Endothelial cell (in vitro differentiated cells): Measurements from ENCODE around the gene AHI1. TPM values are rescaled to one million over a fixed set of nuclear protein-coding genes. Genes with fewer than 3 reads are reported as not detected.

Source experiments
- DNase-seq: peaks from one replicate; pipeline ENCODE4 v3.0.0; 2021; ENCODE audit warnings: low spot score
- H3K27ac Mint-ChIP-seq: one replicate; pipeline ENCODE4 v1.8.0; 2021; ENCODE audit warnings: mixed read lengths, inconsistent platforms; ENCODE audit not compliant: unreplicated experiment
- H3K27me3 Mint-ChIP-seq: one replicate; pipeline ENCODE4 v1.8.0; 2021; ENCODE audit warnings: mild to moderate bottlenecking, moderate library complexity, mixed read lengths, inconsistent platforms; ENCODE audit not compliant: unreplicated experiment
- H3K36me3 Mint-ChIP-seq: one replicate; pipeline ENCODE4 v1.8.0; 2021; ENCODE audit warnings: mild to moderate bottlenecking, low read depth, mixed read lengths, inconsistent platforms; ENCODE audit not compliant: unreplicated experiment
- H3K4me1 Mint-ChIP-seq: one replicate; pipeline ENCODE4 v1.8.0; 2021; ENCODE audit warnings: mild to moderate bottlenecking, mixed read lengths, inconsistent platforms; ENCODE audit not compliant: unreplicated experiment
- H3K4me3 Mint-ChIP-seq: one replicate; pipeline ENCODE4 v1.8.0; 2021; ENCODE audit warnings: mild to moderate bottlenecking, mixed read lengths, inconsistent platforms; ENCODE audit not compliant: unreplicated experiment
- H3K9me3 Mint-ChIP-seq: one replicate; pipeline ENCODE4 v1.8.0; 2021; ENCODE audit warnings: mixed read lengths, inconsistent platforms; ENCODE audit not compliant: unreplicated experiment
- total RNA-seq: library from RNA; stranded (reverse); fragmentation: NEBNext Ultra II Directional; extraction: Animal tissue kit (Norgen Biotek cat#: 25700); gene quantifications from one replicate; pipeline ENCODE4 v1.2.1, GENCODE V29; 2021; ENCODE audit not compliant: unreplicated experiment
- TF ChIP-seq, protein P1 (sequence below): fragments of 200-600 bp; sonication (generic); IDR thresholded peaks from one replicate; pipeline ENCODE4 v1.5.0; 2021; ENCODE audit warnings: antibody characterized with exemption; ENCODE audit not compliant: unreplicated experiment

AHI1 gene
- total RNA-seq, 1 donor from 2014 or later = 12.6 TPM

DNA sequence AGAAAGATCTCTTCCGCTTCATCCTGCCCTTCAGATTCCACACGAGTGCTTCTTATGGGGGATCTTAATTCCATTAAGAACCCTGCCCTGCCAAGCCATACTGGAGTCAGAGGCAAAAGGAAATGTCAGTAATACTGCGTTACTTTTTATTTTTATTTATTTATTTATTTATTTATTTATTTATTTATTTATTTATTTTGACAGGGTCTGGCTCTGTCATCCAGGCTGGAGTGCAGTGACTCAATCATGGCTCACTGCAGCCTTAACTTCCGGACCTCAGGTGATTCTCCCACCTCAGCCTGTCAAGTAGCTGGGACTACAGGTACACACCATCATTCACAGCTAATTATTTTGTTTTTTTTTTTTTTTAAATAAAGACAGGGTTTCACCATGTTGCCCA, 236.9 kb downstream of the AHI1 start:
- Mint-ChIP-seq H3K4me3 (no peak overlapping the region), H3K4me1 (peaks cover 44% of the 10 kb centered on the region), H3K27me3 (peaks cover 9% of the 10 kb centered on the region), H3K27ac (no peak overlapping the region), H3K36me3 (peaks cover 20% of the 10 kb centered on the region), H3K9me3 (no peaks in the 10 kb centered on the region)
- no peak for DNase-seq
- TF ChIP-seq, protein P1, sequence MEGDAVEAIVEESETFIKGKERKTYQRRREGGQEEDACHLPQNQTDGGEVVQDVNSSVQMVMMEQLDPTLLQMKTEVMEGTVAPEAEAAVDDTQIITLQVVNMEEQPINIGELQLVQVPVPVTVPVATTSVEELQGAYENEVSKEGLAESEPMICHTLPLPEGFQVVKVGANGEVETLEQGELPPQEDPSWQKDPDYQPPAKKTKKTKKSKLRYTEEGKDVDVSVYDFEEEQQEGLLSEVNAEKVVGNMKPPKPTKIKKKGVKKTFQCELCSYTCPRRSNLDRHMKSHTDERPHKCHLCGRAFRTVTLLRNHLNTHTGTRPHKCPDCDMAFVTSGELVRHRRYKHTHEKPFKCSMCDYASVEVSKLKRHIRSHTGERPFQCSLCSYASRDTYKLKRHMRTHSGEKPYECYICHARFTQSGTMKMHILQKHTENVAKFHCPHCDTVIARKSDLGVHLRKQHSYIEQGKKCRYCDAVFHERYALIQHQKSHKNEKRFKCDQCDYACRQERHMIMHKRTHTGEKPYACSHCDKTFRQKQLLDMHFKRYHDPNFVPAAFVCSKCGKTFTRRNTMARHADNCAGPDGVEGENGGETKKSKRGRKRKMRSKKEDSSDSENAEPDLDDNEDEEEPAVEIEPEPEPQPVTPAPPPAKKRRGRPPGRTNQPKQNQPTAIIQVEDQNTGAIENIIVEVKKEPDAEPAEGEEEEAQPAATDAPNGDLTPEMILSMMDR = no peak

DNA sequence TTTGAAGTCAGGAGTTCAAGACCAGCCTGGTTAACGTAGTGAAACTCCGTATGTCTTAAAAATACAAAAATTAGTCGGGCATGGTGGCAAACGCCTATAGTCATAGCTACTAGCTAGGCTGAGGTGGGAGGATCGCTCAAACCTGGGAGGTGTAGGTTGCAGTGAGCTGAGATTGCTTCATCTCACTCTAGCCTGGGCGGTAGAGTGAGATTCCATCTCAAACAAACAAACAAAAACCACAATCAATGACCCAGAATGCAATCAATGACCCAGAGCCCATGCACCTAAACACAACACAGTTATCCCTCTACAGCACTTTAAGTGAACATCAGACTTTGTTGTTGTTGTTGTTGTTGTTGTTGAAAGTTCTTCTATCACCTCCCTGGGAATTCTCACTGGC, 238.6 kb downstream of the AHI1 start:
- no peak for DNase-seq
- peaks cover 9% of the 10 kb centered on the region for H3K27me3 Mint-ChIP-seq
- H3K9me3 Mint-ChIP-seq = no peaks in the 10 kb centered on the region
- peaks cover 46% of the 10 kb centered on the region for H3K4me1 Mint-ChIP-seq
- peaks cover 28% of the 10 kb centered on the region for H3K36me3 Mint-ChIP-seq
- no peak overlapping the region for H3K4me3 Mint-ChIP-seq
- H3K27ac Mint-ChIP-seq = peak overlapping the region; percentile 26
- TF ChIP-seq, protein P1 = no peak

DNA sequence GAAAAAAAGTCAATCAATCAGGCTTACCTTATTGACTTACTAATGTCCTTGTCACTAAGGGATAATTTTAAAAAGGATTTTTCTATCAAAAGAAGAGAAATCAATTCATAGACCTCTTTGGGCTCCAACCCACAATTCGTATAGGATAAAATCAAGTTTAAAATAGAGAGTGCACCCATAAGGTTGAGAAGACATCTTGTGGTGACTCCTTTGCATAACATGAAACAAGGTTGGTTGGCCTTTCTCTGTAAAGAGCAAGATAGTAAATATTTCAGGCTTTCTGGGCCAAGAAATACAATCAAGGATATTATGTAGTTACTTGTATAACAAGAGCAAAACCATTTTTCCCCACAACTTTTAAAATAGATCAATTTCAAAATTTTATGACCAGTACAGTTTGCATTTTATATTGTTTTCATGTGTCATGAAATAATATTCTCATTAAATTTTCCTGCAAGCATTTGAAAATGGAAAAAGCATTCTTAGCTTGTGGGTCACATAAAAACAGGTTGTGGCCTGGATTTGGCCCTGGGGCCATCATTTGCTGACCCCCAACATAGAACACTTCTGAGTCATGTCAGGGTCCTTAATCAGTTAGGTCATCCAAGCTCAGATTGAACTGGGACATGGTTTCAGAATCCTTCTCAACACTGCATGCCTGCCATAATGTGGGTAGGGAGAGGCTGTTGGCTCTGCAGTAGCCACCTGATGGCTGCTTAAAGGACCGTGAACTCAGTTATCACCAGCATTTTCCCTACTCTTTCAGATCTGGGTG, 239.7 kb downstream of the AHI1 start:
- DNase-seq = no peak
- Mint-ChIP-seq H3K27me3 (peaks cover 9% of the 10 kb centered on the region), H3K9me3 (no peaks in the 10 kb centered on the region), H3K4me1 (peaks cover 46% of the 10 kb centered on the region), H3K27ac (no peak overlapping the region), H3K36me3 (peaks cover 33% of the 10 kb centered on the region), H3K4me3 (no peak overlapping the region)
- TF ChIP-seq, protein P1 = no peak

DNA sequence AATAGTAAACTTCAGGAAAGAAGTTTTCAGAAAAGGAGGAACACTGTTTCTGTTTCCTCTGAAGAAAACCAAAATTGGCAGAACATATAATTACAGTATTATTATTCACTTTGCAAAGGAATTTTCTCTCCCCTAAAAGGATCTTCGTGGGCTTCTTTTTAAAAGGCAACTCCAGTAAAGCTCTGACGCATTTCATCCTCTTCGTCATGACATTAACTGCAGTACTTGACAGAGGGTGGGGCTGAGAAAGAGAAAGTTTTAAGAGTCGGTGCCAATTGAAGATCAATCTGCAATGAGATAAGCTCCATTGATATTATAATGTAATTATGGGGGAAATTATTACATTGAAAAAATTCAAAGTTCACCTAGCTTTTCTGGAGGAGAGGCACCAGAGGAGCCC, 240.7 kb downstream of the AHI1 start:
- TF ChIP-seq, protein P1 = no peak
- no peak overlapping the region for H3K4me3 Mint-ChIP-seq
- H3K27me3 Mint-ChIP-seq = peaks cover 9% of the 10 kb centered on the region

DNA sequence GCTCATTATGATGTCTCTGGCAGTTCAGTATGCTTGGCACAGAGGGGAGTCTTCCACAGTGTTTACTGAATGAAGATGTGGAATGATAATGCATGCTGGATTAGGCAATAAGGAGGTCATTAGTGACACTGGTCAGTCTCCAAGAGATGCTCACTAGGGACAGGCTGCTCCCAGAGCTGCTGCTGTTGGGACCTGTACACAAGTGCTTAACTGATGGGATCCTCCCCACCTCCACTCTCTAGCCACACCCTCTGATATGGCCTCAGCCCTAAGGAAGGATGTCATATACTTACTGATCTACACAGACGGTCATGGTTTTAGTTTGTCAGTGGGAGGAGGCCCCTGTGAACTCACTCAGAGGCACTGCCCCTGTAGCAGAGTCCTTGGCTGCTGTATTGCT, 243.1 kb downstream of the AHI1 start:
- no peak for DNase-seq
- TF ChIP-seq, protein P1 = no peak
- no peaks in the 10 kb centered on the region for H3K9me3 Mint-ChIP-seq
- no peak overlapping the region for H3K27ac Mint-ChIP-seq
- peaks cover 59% of the 10 kb centered on the region for H3K4me1 Mint-ChIP-seq
- H3K27me3 Mint-ChIP-seq = peaks cover 7% of the 10 kb centered on the region
- no peak overlapping the region for H3K4me3 Mint-ChIP-seq
- H3K36me3 Mint-ChIP-seq = peaks cover 20% of the 10 kb centered on the region

More for the DNA sequence above, 240.7 kb downstream of the AHI1 start:
- Mint-ChIP-seq H3K36me3 (peaks cover 30% of the 10 kb centered on the region), H3K27ac (no peak overlapping the region), H3K4me1 (peaks cover 46% of the 10 kb centered on the region), H3K9me3 (no peaks in the 10 kb centered on the region)
- no peak for DNase-seq
